HG02943 (cell line): ENCODE results near the gene MORN1.

ENCODE experiments used
- ATAC-seq: cut with Tn5 transposase; IDR thresholded peaks from one replicate; pipeline ENCODE4 v1.9.1; 2021; ENCODE audit warnings: mild to moderate bottlenecking, low read depth, moderate library complexity; ENCODE audit not compliant: unreplicated experiment

Gene MORN1

DNA sequence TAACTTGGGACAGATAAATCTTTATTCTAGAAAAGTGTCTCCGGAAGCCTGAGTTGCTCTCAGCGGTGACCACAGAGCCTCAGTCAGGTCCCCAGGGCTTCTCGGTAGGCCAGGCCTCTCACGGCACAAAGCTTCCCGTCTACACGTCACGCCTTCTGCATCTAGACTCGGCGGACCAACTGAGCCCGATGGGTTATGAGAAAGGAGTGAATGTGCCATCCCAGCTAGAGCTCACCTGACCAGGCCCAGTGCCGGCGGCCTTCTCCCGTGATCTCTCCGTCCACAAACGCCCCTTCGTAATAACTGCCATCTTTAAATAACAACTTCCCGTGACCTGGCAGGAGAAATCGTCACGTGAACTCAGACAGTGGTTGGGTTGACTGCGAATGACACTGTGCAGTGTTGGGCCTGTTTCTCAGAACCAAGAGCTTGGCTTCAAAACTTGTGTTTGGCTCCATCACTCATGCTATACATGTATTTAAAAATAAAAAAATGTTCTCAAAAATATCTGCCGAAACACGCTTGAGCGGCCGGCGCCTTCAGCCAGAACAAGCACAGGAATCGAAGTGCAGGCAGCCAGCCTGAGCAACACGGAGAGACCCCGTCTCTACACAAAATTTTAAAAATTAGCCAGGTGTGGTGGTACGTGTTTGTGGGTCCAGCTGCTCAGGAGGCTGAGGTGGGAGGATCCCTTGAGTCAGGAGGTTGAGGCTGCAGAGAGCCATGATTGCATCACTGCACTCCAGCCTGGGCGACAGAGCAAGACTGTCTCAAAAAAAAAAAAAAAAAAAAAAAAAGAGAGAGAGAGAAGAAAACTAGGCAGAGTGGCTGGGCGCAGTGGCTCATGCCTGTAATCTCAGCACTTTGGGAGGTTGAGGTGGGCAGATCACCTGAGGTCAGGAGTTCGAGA is 3.1 kb downstream of the MORN1 start:
- no peak for ATAC-seq

DNA sequence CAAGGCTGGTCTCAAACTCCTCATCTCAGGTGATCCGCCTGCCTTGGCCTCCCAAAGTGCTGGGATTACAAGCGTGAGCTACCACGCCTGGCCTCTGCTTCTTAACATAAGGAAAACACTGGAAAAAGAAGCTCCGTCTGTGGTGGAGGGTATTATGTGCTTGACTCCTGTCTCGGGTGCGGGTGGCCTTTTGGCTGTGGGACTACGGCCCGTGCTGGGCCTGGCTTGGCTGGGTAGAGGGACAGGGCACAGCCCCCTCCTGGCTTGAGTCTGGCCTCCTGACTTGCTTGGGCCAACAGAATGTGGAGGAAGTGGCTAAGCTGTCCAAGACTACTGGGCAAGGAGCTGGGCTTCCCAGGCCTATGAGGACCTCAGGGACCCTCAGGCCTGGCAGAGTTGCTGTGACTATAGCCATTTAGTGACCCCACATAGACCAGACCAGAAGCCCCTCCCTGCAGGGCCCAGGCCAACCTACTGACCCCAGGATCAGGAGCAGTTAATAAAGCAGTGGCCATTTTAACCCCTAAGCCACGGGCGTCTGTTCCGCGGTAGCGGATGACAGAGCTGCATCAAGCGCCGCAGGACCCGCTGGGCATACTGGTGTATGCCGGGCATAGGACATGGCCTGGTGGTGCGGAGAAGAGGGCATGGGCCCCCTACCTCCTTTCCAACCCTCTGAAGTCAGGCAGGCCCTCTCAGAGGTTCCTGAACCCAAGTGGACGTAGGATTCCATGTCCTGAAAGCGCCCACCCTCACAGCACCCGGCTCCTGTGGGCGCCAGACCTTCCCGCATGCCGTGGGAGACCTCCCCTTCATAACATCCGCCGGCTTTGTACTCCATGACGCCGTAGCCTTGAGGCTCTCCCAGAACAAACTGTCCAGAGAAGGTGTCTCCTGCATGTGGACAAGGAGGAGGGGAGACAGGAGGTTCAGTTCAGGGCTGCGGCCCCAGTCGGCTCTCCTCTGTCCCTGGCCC is 4.4 kb downstream of the MORN1 start:
- no peak for ATAC-seq

DNA sequence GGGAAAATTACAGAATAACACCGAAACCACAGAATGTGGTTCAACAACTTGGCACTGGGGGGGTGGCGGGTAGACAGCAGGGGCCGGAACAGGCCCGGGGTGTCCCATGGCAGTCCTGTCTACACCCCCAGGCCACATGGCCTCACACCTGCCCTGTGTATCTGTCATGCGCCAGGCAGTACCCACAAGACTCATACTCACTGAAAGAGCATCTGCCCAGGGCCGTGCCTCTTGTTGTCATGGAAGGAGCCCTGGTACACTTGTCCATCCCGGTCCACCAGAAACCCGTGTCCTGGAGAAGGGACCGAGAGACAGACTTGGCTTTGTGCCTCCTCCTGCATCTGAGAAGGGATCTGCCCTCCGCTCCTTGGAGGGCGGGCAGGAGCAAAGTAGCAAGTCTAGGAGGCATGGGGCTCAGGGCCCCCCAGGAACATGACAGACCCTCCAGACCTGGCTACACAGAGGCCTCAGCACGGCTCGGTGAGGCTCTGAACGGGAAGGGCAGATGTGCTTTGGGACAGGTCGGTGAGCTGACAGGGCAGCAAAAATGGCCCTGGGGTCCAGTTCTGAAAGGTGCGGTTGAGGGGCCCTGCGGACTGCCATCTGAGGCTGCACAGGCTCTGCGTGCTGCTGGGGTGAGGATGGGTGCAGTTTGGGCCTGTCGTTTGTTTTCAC is 5.6 kb downstream of the MORN1 start:
- no peak for ATAC-seq

DNA sequence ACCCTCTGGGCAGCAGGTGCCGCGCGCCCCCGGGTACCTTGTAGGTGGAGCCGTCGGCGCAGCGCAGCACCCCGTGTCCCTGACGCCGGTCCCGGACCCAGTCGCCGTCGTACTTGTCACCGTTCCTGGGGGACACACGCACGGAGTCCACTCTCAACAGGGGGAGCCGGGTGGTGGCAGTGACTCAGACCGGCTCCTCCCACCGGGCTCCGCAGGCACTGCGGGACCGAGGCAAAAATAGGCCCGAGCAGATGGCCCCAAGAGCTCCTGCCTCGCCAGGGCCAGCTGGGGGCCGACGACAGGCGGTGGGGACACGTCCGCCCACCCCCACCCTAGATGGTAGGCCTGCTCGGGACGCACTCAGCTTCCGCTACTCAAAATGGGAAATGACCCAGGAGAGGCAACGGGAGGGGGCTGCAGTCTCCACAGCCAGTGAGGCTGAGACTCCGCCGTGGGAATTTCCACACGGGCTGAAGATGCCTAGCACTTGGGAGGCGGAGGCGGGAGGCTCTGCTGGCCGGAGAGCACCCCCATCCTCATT is 6.3 kb downstream of the MORN1 start:
- ATAC-seq: no peak

DNA sequence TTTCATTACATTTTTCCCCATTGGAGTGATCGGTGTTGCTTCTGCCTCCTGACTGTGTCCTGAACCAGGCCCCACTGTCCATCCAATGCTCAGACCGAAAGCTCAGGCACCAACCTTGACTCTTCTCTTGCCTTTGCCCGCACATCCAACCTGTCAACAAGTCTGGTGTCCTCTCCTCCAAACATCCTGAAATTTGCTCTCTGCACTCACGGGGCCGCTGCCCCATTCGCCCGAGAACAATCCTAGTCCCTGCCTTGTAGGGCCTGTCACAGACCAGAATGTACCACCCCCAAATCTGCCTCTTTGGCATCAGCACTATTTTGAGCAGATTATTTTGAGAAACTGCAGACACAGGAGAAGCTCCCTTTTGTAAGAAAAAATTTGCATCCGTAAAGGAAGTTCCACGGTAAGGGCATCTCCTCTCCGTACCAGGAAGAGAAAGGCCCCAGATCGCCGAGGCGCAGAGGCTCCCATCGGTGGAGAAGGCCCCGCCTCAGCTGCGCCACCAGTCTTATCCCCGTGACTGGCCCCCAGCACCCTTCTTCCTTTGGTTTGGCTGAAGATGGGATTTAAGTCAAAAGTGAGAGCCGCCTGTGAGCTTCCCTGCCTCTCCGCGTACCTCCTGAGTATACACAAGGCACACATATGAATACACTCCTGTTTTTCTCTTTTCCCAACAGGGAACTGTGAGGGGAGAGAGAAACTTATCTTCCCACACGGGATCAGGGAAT is 7.1 kb downstream of the MORN1 start:
- ATAC-seq: no peak

DNA sequence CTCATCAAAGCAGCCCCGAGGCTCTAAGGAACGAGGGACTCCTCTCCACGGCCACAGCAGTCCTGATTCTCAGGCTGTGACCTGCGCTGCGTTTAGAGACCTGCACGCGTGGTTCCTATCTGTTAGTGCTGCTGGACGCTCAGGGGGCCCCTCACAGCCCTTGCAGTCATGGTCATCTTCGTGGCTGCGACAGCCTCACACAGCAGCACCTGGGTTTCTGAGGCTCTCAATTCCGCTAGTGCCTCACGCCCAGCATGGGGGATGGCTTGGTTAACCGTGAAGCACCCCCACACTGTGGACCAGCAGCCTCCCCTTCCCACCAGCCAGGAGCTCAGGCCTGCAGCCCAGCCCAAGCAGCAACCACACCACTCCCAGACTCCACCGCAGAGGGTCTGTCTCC is 7.8 kb downstream of the MORN1 start:
- ATAC-seq: no peak

DNA sequence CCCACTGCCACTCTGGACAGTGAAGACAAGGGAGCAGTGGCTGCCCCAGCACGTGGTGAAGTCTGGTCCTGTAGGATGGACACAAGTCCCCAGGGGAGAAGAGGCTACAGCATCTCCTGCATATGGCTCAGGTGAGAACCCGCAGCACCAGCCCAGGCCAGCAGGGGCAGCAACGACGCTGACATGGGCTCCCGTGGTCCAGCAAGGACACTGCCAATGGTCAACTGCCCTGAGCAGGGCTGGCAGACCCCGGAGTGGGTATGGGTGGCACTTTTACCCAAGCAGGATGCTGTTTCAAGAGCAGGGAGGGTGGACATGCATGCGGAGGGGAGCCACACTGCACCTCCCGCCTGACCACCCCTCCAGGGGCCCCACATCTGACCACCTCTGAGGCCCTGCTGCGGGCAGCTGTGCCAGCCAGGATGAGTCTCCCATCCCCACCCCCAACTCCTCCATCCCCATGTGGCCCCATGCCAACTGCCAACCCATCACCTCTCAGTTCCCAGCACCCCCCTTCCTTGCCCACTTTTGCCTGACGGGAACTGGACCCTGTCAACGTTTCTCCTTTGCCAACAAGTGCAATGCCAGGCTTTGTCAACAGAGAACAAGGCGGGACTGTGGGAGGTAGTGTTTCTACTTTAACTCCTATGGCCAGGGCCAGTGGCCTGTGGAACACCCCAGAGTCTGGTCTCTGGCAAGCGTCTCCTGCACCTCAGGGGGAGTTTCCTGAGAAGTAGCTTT is 8.6 kb downstream of the MORN1 start:
- ATAC-seq: no peak

DNA sequence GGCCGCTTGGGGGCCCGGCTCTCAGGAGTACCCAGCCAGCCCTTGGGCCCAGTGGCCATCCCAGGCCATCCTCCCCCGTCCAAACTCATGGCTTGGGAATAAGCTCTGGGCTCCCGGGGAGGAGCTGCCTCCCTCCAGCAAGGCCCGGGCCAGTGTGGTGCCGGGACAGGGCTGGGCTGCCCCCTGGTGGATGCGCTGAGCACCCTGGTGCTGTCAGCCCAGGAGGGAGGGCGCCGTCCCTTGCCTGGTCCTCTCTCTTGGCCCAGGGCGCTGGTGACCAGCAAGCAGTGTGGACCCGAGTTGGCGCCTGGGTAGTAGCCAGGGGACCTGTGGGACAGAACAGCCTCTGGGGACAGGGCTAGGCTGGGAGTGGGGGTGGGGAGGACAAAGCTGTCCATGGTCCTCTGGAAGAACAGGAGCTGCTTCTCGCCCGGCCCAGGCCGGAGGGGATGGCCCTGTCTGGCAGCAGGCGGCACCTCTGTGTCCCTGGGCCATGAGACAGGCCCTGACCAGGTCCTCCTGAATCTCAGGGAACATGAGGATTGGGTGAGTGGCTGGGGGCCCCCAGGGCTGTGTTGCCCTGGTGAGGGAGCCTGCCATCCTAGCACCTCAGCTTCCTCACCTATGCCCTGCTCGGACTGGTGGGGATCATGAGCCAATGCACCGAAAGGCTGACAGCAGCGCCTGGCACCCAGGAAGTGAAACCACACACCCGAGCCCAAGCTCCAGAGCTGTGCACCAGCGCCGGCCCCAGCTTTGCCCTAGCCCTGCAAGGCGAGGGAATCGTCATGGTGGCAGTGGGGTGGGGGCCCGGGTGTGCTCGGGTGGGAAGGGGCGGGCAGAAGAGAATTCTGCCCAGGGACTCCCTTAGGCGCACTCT is 9.4 kb downstream of the MORN1 start:
- no peak for ATAC-seq

DNA sequence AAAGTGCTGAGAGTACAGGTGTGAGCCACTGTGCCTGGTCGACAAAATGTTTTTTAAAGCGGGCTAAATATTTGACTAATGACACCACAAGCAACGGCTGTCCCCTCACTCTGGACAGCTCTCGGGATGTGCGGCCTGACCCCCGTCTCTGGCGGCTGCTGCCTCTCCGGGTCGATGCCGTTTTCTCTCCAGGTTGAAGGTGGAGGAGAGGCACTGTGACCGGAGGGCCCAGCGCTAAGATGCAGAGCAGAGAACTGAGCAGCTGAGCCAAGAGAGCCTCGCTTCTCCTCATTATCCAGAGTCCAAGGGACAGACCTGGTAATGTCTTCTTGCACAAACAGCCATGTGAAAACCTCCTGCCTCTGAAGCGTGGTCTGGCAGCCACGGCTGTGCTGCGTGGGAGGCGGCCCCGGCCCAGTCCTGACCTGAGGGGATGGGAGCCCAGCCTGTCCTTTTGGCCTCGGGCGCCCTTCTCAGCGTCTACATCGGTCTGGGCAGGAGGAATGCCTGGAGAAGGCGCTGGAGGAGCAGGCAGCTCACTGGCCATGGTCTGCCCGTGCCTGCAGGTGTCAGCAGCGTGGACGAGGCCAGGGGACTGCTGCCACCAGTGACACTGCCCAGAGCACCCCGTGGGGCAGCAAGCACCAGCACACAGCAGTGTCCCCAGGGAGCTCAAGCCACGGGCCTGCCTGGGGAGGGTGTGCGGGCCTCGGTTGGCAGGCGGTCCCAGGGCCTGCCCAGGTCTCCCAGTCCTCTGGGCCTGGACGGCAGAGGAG is 10.3 kb downstream of the MORN1 start:
- ATAC-seq: no peak

DNA sequence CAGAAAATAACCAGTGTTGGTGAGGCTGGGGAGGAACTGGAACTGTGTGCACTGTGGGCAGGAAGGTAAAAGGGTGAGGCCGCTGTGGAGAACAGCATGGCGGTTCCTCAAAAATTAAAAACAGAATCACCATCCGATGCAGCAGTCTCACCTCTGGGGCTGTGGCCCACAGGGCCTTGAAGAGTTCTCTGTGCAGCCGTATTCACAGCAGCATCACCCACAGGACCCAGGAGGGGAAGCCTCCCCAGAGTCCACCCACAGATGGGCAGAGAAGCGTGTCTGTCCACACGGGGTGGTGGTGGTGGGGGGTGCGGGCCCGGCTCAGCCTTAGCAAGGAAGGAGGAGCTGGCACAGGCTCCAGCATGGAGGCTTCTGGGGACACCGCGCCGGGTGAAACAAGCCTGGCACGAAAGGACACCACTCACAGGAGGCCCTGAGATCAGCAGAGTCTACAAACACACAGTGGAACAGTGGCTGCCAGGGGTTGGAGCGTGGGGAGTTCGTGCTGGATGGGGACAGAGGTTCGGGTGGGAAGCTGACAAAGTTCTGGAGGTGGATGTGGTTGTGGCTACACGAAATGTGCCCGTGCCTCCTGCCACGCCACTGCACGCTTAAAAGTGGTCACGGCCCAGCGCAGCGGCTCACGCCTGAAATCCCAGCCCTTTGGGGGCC is 11.5 kb downstream of the MORN1 start:
- no peak for ATAC-seq

DNA sequence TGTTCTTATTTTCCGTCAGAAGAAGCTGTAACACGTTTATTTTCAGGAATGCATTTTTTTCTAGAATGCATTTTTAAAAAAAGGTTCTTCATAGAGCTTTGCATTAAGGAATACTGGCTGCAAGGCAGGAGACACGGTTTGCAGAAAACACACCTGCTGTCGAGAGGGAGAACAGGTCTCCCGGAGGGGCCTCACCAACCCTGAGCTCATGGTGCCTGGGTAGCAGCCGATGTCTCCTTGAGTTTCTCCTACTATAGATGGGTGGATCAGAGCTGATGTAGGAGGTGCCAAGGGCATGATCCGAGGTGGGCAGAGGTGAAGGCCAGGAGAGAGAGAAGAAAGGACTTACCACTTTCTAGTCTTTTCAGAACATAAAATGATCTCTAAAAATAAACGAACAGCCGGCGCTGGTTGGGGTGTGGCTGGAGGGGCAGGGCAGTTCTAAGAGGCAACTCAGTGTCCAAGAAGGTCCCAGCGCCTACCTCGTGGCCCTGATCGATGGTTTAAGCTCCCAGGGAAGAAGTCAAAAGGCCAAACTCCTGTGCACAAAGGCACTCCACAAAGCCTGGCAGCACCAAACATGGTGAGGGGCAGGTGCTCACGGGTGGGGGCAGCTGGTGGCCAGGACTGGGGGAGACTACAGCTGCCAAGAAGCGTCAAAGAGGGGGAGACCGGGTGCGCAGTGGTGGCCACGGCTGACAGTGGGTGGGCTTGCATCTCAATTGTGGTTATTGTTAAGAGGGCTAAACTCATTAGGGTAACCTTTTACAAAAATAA is 12.2 kb downstream of the MORN1 start:
- ATAC-seq: no peak

DNA sequence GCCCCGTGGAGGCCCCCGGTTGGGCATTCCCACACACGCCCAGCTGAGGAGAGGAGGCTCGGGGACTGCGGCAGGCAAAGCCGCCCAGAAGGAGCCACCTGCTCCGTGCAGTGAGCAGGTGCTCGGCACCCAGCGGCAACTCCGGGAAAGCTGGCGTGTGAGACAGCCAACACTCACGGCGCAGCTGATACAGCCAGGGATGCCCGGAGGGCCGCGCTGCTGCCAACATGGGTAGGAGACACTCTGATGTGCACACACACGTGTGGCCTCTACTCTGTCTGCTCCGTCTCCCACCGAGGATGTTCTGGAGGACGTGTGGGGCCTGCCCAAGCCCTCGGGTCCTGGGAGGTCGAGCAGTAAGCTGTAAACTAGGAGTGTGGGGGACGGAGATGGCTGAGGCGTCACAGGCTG is 12.9 kb downstream of the MORN1 start:
- ATAC-seq: no peak

DNA sequence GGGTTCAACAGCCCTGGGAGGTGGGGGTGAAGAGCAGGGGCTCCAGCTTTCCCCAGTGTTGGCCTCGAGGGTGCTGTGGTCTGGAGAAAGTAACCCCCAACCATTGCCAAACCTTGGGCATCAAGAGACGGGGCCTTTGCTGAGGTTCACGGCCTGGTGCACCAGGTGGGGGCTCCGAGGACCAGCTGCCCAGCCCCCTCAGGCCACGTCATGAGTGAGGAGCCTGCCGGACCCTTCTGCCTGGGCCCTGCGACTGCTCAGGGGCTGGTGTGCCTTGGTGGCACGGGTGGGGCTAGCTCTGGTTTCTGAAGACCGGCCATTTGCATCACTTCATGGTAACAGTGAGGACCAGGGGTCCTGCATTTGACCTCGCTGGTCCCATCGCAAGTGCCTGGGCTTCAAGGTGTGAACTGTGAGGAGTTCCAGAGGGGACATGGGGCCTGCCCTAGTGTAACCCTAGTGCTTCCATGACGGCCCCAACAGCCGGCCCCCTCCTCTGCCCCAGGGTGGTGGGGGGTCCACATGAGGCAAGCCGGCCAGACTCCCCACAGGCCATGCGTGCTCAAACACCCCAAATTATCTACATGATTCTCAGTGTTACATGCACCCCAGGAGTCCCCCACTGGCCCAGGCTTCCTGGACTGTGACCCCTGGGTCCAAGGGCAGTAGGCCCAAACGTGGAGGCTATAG is 13.5 kb downstream of the MORN1 start:
- ATAC-seq: no peak

DNA sequence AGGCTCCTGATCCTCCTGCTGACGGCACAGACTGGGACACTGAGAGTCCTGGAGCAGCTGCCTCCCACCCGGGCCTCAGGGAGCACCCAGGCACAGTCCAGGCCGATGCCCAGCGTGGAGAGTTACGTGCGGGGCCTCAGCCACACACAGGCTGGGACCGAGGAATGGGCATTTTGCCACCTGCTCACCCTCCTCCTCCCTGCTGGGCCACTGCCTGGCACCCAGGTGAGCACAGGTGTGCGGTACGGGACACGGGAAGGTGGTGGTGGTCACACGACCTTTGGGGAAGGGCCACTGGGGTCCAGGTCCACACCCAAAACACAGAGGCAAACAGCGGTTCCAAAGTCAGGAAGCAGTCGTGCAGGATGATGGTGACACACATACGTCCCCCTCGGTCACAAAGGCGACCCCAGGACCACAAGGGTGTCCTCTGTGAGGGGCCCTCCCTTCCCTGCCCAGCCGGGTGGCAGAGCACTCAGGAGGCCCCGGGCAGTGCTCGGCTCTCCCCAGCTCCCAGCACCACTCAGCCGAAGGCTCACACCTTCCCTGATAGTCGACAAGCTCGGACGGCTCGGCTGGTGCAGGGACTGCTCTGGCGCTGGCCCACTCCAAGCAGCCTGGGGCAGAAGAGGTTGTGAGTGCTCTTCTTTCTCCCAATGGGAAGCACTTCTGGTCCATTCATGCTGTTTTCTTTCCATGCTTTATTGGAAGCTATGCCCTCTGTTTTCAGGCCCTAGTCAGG is 14.3 kb downstream of the MORN1 start:
- no peak for ATAC-seq

DNA sequence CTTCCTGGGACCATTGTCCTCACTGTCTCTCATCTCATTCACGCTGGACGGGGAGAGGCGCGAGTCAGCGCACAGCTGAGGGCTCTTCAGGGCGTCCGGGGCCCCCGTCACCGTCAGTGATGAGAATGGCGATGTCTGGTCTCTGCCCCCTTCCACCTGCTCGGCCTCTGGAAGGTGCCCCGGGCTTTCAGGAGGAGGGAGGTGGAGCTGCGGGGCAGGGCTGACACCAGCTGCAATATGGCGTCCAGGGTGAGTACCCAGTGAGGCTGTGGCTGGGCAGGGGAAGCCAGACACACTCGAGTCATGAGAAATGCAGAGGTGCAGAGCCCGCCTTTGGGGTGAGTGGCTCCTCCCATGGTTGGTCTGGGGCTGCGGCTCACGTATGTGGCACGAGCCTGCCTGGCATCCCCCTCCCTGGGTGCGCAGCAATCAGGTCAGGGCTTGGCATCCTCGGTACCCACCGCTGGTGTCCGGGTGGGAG is 15.1 kb downstream of the MORN1 start:
- no peak for ATAC-seq
